Ascending aorta (tissue), 2 donors: ENCODE results near the gene AGPAT1. TPM values are rescaled to one million over a fixed set of nuclear protein-coding genes. Genes with fewer than 3 reads are reported as not detected.

Experiments
- DNase-seq, 2 donors: peaks; one replicate each; pipeline ENCODE4 v3.0.0-alpha.2; 2019; ENCODE audit warnings: low spot score in 2 of 2
- H3K27ac ChIP-seq, 2 donors: fragments of 200-600 bp; sonication (generic); one replicate each; pipeline ENCODE4 v1.5.1; 2016 to 2017; ENCODE audit warnings: mild to moderate bottlenecking in 1 of 2
- H3K27me3 ChIP-seq: fragments of 200-600 bp; sonication (generic); one replicate; pipeline ENCODE4 v1.5.1; 2017
- H3K36me3 ChIP-seq, 2 donors: fragments of 200-600 bp; sonication (generic); one replicate each; pipeline ENCODE4 v1.5.1; 2016
- H3K4me1 ChIP-seq, 2 donors: fragments of 200-600 bp; sonication (generic); one replicate each; pipeline ENCODE4 v1.5.1; 2016 to 2017; ENCODE audit warnings: mild to moderate bottlenecking in 1 of 2
- H3K4me3 ChIP-seq, 2 donors: fragments of 200-600 bp; sonication (generic); one replicate each; pipeline ENCODE4 v1.5.1; 2016 to 2017; ENCODE audit warnings: mild to moderate bottlenecking in 1 of 2
- H3K9me3 ChIP-seq, 2 donors: fragments of 200-600 bp; sonication (generic); one replicate each; pipeline ENCODE4 v1.5.1; 2016
- intact Hi-C: fragments of 100-400 bp; cut with DNase I; formaldehyde crosslinking; loops from one replicate; pipeline ENCODE4 v1.15.1; 2023
- total RNA-seq: library from RNA; depleted of rRNA; stranded (reverse); fragments of >200 nt; gene quantifications from one replicate; pipeline ENCODE4 v1.1.0, GENCODE V29; 2016
- TF ChIP-seq, protein P1 (sequence below), 3 experiments: fragments of 200-600 bp in 2 of 3; fragments of 450-650 bp in 1 of 3; sonication (generic) in 2 of 3; IDR thresholded peaks; one replicate each; pipeline ENCODE4 v1.5.1; 2016 to 2019; ENCODE audit warnings: antibody characterized with exemption in 3 of 3, mild to moderate bottlenecking in 1 of 3, moderate library complexity in 1 of 3

Gene AGPAT1
- total RNA-seq, 1 donor from 2014 or later: 136 TPM

DNA sequence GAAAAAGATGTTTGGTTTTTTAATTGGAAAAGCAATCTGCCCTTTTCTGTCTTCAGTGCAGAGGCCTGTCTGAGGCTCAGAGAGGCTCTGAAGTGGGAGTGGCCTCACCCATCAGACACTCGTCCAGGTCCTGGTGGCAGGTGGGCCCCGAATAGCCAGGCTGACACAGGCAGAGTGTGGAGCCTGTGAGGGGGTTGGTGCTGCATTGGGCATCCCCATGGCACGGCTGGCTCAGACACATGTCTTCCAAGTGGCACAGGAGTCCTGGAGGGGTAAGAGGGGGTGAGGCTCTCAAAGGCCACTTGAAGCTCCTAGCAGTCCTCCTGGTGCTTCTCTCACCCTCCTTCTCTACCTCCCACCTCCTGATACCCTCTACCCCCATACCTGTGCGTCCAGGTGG is 44.1 kb upstream of the AGPAT1 start:
- Histone ChIP-seq H3K27ac (no peak overlapping the region), H3K4me1 (no peaks in the 10 kb centered on the region), H3K4me3 (no peak overlapping the region), H3K9me3 (no peaks in the 10 kb centered on the region), H3K27me3 (no peaks in the 10 kb centered on the region), H3K36me3 (no peaks in the 10 kb centered on the region)
- no peak for DNase-seq
- TF ChIP-seq, protein P1, sequence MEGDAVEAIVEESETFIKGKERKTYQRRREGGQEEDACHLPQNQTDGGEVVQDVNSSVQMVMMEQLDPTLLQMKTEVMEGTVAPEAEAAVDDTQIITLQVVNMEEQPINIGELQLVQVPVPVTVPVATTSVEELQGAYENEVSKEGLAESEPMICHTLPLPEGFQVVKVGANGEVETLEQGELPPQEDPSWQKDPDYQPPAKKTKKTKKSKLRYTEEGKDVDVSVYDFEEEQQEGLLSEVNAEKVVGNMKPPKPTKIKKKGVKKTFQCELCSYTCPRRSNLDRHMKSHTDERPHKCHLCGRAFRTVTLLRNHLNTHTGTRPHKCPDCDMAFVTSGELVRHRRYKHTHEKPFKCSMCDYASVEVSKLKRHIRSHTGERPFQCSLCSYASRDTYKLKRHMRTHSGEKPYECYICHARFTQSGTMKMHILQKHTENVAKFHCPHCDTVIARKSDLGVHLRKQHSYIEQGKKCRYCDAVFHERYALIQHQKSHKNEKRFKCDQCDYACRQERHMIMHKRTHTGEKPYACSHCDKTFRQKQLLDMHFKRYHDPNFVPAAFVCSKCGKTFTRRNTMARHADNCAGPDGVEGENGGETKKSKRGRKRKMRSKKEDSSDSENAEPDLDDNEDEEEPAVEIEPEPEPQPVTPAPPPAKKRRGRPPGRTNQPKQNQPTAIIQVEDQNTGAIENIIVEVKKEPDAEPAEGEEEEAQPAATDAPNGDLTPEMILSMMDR (IDR thresholded peaks at IDR 0.05): no peak
- intact Hi-C loops: no loop called here

DNA sequence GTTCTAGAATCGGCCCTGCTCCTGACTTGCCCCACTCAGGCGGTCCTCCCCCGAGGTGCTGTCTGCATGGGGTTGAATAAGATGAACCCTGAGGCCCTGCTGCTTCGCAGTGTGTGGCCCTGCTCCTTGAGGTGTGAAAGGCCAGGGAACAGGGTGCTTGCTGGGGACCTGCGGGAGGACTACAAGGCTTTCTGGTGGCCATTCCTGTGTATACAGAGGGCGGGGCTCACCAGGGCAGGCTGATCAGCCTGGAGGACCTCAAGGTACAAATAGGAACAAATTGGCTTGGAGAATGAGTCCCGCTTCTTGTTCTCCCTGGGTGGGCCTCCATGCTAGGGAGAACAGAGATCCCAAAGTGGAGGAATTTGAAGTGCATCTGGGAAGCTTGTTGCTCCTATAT is 42.3 kb upstream of the AGPAT1 start:
- Histone ChIP-seq H3K4me3 (no peak overlapping the region), H3K27ac (no peak overlapping the region), H3K27me3 (no peaks in the 10 kb centered on the region), H3K36me3 (no peaks in the 10 kb centered on the region), H3K4me1 (no peaks in the 10 kb centered on the region), H3K9me3 (no peaks in the 10 kb centered on the region)
- intact Hi-C loops: no loop called here
- no peak for DNase-seq
- TF ChIP-seq, protein P1 (IDR thresholded peaks at IDR 0.05): no peak

DNA sequence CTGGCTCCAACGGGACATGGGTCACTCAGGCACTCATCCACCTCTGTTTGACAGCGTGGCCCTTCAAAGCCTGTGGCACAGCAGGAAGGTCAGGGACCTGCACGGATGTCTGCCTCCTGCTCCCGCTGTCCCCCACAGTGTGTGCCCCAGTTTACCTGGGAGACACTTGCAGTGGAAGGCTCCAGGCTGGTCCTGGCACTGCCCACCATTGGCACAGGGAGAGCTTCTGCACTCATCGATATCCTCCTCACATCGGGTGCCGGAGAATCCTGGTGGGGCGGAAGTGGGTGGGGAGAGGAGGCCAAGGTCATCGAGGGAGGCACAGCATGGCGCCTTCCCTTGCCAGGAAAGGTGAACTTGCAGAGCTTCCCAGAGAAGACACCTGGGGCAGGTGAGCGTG is 41.1 kb upstream of the AGPAT1 start:
- no peaks in the 10 kb centered on the region for H3K27me3 ChIP-seq
- TF ChIP-seq, protein P1 (IDR thresholded peaks at IDR 0.05): no peak
- H3K36me3 ChIP-seq: no peaks in the 10 kb centered on the region
- intact Hi-C loops: no loop called here
- no peak overlapping the region for H3K27ac ChIP-seq
- no peak for DNase-seq
- no peak overlapping the region for H3K4me3 ChIP-seq
- H3K9me3 ChIP-seq: no peaks in the 10 kb centered on the region
- H3K4me1 ChIP-seq: no peaks in the 10 kb centered on the region

DNA sequence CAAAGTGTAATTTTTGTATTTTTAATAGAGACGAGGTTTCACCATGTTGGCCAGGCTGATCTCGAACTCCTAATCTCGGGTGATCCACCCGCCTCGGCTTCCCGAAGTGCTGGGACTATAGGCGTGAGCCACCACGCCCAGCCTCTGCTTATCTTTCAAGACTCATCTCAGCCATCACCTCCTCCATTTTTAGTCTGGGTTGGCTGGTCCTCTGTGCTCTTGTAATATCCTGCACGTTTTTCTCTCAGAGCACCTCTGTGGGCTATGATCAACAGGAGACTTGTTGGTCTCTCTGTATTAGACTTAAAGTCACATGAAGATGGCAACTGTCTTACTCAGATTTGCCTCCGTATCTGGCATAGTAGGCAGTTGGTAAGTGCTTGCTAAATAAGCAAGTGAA is 40.4 kb upstream of the AGPAT1 start:
- intact Hi-C loops: no loop called here
- no peaks in the 10 kb centered on the region for H3K9me3 ChIP-seq
- TF ChIP-seq, protein P1 (IDR thresholded peaks at IDR 0.05): no peak
- no peaks in the 10 kb centered on the region for H3K4me1 ChIP-seq
- no peaks in the 10 kb centered on the region for H3K36me3 ChIP-seq
- H3K27ac ChIP-seq: no peak overlapping the region
- DNase-seq: no peak
- H3K27me3 ChIP-seq: no peaks in the 10 kb centered on the region
- no peak overlapping the region for H3K4me3 ChIP-seq

DNA sequence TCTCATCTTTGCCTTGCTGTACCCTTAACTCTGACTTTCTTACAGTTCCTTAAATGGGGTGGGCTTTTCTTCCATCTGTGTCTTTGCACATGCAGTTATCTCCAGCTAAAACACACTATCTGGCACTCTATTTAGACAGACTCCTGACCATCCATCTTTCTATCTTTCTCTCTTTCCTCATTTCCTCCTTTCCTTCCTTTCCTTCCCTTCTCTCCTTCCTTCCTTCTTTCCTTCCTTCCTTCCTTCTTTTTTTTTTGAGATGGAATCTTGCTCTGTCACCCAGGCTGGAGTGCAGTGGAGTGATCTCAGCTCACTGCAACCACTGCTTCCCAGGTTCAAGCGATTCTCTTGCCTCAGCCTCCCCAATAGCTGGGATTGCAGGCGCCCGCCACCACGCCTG is 39.7 kb upstream of the AGPAT1 start:
- intact Hi-C loops: no loop called here
- no peak overlapping the region for H3K27ac ChIP-seq
- no peak for DNase-seq
- no peaks in the 10 kb centered on the region for H3K36me3 ChIP-seq
- no peaks in the 10 kb centered on the region for H3K9me3 ChIP-seq
- no peaks in the 10 kb centered on the region for H3K27me3 ChIP-seq
- no peaks in the 10 kb centered on the region for H3K4me1 ChIP-seq
- TF ChIP-seq, protein P1 (IDR thresholded peaks at IDR 0.05): no peak
- H3K4me3 ChIP-seq: no peak overlapping the region

DNA sequence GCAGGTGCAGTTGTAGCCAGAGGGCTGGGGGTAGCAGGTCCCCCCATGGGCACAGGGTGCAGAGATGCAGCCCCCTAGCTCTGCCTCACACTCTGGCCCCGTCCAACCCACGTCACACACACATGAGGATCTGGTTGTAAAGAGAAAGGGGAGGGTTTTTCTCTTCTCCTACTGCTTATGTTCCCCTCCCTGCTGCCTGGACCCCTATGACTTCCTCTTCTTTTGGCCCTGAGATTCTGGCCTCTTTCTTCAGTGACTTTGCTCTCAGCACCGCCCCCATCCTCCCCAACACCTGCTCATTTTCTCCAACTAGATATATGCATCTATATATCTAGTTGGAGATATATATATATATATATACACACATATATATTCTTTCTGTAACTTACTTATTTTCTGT is 38.2 kb upstream of the AGPAT1 start:
- H3K4me1 ChIP-seq: no peaks in the 10 kb centered on the region
- intact Hi-C loops: no loop called here
- TF ChIP-seq, protein P1 (IDR thresholded peaks at IDR 0.05): no peak
- H3K27ac ChIP-seq: no peak overlapping the region
- H3K4me3 ChIP-seq: no peak overlapping the region
- no peaks in the 10 kb centered on the region for H3K9me3 ChIP-seq
- no peaks in the 10 kb centered on the region for H3K36me3 ChIP-seq
- H3K27me3 ChIP-seq: no peaks in the 10 kb centered on the region
- DNase-seq: no peak
